ENCODE data around the gene WDR74.

The WDR74 gene

GRCh38 chr11:62881579-62882430, 42.4 kb upstream of the WDR74 start:
- TF ChIP-seq EZH2 (IDR thresholded peaks at IDR 0.05): no peak
- Histone ChIP-seq H3K9me3 (ENCODE audit: low read depth, low read length) (no peaks in the 10 kb centered on the region), H3K4me3 (peak overlapping the region; percentile 89), H3K36me3 (ENCODE audit: insufficient read depth, low read length) (peaks cover 82% of the 10 kb centered on the region), H3K27ac (peak overlapping the region; percentile 98), H3K9ac (ENCODE audit: insufficient read length) (peak overlapping the region; percentile 100)
- peak; percentile 87 for DNase-seq (ENCODE audit: low read depth, low spot score)

- no peaks in the 10 kb centered on the region for H3K9me3 ChIP-seq (ENCODE audit: low read depth, low read length)
- H3K27ac ChIP-seq: peak within 1 kb of the TSS; percentile 98
- H3K36me3 ChIP-seq (ENCODE audit: insufficient read depth, low read length): peaks cover 80% of the 10 kb centered on the region
- TF ChIP-seq EZH2 (IDR thresholded peaks at IDR 0.05) (no peak), POLR2AphosphoS5 (IDR thresholded peaks at IDR 0.05; ENCODE audit: borderline replicate concordance, low read depth, low read length) (peak; percentile 99), FOXP2 (optimal IDR thresholded peaks at IDR 0.05; ENCODE audit: control extremely low read depth, extremely low read length, insufficient read depth) (peak; percentile 6)
- DNase-seq (ENCODE audit: low read depth, low spot score): no peak
- peak within 1 kb of the TSS; percentile 89 for H3K4me3 ChIP-seq
- H3K9ac ChIP-seq (ENCODE audit: insufficient read length): peak within 1 kb of the TSS; percentile 100
Observed at GRCh38 chr11:62880803-62881578, 41.6 kb upstream of the WDR74 start, which contains the start of gene SLC3A2. Gene SLC3A2, plus strand, starts transcription at chr11:62880896. Its CDS starts 128 bp downstream, at chr11:62881024.

GRCh38 chr11:62880231-62880802, 40.9 kb upstream of the WDR74 start:
- H3K36me3 ChIP-seq (ENCODE audit: insufficient read depth, low read length): peaks cover 75% of the 10 kb centered on the region
- peak overlapping the region; percentile 100 for H3K9ac ChIP-seq (ENCODE audit: insufficient read length)
- peak overlapping the region; percentile 98 for H3K27ac ChIP-seq
- TF ChIP-seq POLR2AphosphoS5 (IDR thresholded peaks at IDR 0.05; ENCODE audit: borderline replicate concordance, low read depth, low read length): no peak
- TF ChIP-seq FOXP2 (optimal IDR thresholded peaks at IDR 0.05; ENCODE audit: control extremely low read depth, extremely low read length, insufficient read depth): peak; percentile 61
- no peak for DNase-seq (ENCODE audit: low read depth, low spot score)
- H3K9me3 ChIP-seq (ENCODE audit: low read depth, low read length): no peaks in the 10 kb centered on the region
- H3K4me3 ChIP-seq: peak overlapping the region; percentile 89

- Histone ChIP-seq H3K27ac (peak overlapping the region; percentile 70), H3K36me3 (ENCODE audit: insufficient read depth, low read length) (peaks cover 74% of the 10 kb centered on the region), H3K4me3 (peak overlapping the region; percentile 89; the same call in 1 of the 2 replicates), H3K9ac (ENCODE audit: insufficient read length) (no peak overlapping the region), H3K9me3 (ENCODE audit: low read depth, low read length) (no peaks in the 10 kb centered on the region)
- TF ChIP-seq EZH2 (IDR thresholded peaks at IDR 0.05) (no peak), FOXP2 (optimal IDR thresholded peaks at IDR 0.05; ENCODE audit: control extremely low read depth, extremely low read length, insufficient read depth) (no peak), POLR2AphosphoS5 (IDR thresholded peaks at IDR 0.05; ENCODE audit: borderline replicate concordance, low read depth, low read length) (no peak)
- DNase-seq (ENCODE audit: low read depth, low spot score): no peak
Observed at GRCh38 chr11:62879235-62879978, 40.0 kb upstream of the WDR74 start.

GRCh38 chr11:62876712-62877111, 37.3 kb upstream of the WDR74 start:
- H3K9ac ChIP-seq (ENCODE audit: insufficient read length): no peak overlapping the region
- H3K36me3 ChIP-seq (ENCODE audit: insufficient read depth, low read length): peaks cover 69% of the 10 kb centered on the region
- TF ChIP-seq EZH2 (IDR thresholded peaks at IDR 0.05): no peak
- no peak for TF ChIP-seq FOXP2 (optimal IDR thresholded peaks at IDR 0.05; ENCODE audit: control extremely low read depth, extremely low read length, insufficient read depth)
- TF ChIP-seq POLR2AphosphoS5 (IDR thresholded peaks at IDR 0.05; ENCODE audit: borderline replicate concordance, low read depth, low read length): no peak
- no peak for DNase-seq (ENCODE audit: low read depth, low spot score)
- H3K4me3 ChIP-seq: no peak overlapping the region
- no peak overlapping the region for H3K27ac ChIP-seq
- no peaks in the 10 kb centered on the region for H3K9me3 ChIP-seq (ENCODE audit: low read depth, low read length)

GRCh38 chr11:62875698-62876478, 36.5 kb upstream of the WDR74 start:
- Histone ChIP-seq H3K36me3 (ENCODE audit: insufficient read depth, low read length) (peaks cover 68% of the 10 kb centered on the region), H3K9me3 (ENCODE audit: low read depth, low read length) (no peaks in the 10 kb centered on the region), H3K9ac (ENCODE audit: insufficient read length) (no peak overlapping the region), H3K27ac (peak overlapping the region; percentile 70), H3K4me3 (no peak overlapping the region)
- no peak for TF ChIP-seq POLR2AphosphoS5 (IDR thresholded peaks at IDR 0.05; ENCODE audit: borderline replicate concordance, low read depth, low read length)
- no peak for TF ChIP-seq FOXP2 (optimal IDR thresholded peaks at IDR 0.05; ENCODE audit: control extremely low read depth, extremely low read length, insufficient read depth)
- no peak for TF ChIP-seq EZH2 (IDR thresholded peaks at IDR 0.05)
- no peak for DNase-seq (ENCODE audit: low read depth, low spot score)

DNA sequence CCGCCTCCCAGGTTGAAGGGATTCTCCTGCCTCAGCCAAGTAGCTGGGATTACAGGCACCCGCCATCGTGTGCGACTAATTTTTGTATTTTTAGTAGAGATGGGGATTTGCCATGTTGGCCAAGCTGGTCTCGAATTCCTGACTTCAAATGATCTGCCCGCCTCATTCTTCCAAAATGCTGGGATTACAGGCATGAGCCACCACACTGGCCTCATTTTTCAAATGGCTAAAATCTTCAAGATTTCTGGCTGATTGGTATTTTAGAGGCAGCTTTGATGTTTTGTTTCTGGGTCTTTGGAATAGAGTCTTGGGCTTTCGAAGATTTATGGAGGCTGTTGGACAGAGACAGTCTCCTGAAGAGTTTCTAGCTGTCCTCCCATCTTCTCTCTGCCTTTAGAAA, 35.5 kb upstream of the WDR74 start:
- DNase-seq (ENCODE audit: low read depth, low spot score): no peak
- Histone ChIP-seq H3K9ac (ENCODE audit: insufficient read length) (no peak overlapping the region), H3K9me3 (ENCODE audit: low read depth, low read length) (no peaks in the 10 kb centered on the region), H3K4me3 (no peak overlapping the region), H3K36me3 (ENCODE audit: insufficient read depth, low read length) (peaks cover 69% of the 10 kb centered on the region), H3K27ac (no peak overlapping the region; the same call in 1 of the 2 replicates)
- TF ChIP-seq POLR2AphosphoS5 (IDR thresholded peaks at IDR 0.05; ENCODE audit: borderline replicate concordance, low read depth, low read length) (no peak), FOXP2 (optimal IDR thresholded peaks at IDR 0.05; ENCODE audit: control extremely low read depth, extremely low read length, insufficient read depth) (no peak), EZH2 (IDR thresholded peaks at IDR 0.05) (no peak)
